Activated CD8-positive, alpha-beta memory T cell treated with anti-CD3 and anti-CD28 coated beads, Interleukin-2, amount 50 U/mL, for 24 hours (primary cell): Measurements from ENCODE around the gene CNTNAP2.

Source experiments
- DNase-seq: peaks from one replicate; pipeline ENCODE4 v3.0.0-alpha.2; 2020; ENCODE audit errors: extremely low read depth

CNTNAP2 gene

GRCh38 chr7:148204639-148205304, 2088.2 kb downstream of the CNTNAP2 start:
- DNase-seq = no peak

GRCh38 chr7:148209643-148210190, 2093.1 kb downstream of the CNTNAP2 start:
- DNase-seq = no peak

- no peak for DNase-seq
These were observed 2094.3 kb downstream of the CNTNAP2 start for GRCh38 chr7:148210804-148211325.

- DNase-seq = no peak
These were observed 2095.1 kb downstream of the CNTNAP2 start for GRCh38 chr7:148211740-148212151.

GRCh38 chr7:148212731-148213130, 2096.1 kb downstream of the CNTNAP2 start:
- DNase-seq = no peak

- DNase-seq = no peak
These were observed 2097.5 kb downstream of the CNTNAP2 start for GRCh38 chr7:148214101-148214500.

- no peak for DNase-seq
These were observed 2102.0 kb downstream of the CNTNAP2 start for GRCh38 chr7:148218603-148219002.

- DNase-seq = no peak
These were observed 2106.1 kb downstream of the CNTNAP2 start for GRCh38 chr7:148222721-148223120.

- DNase-seq = no peak
These were observed 2106.6 kb downstream of the CNTNAP2 start for GRCh38 chr7:148223160-148223559.

GRCh38 chr7:148223738-148224137, 2107.1 kb downstream of the CNTNAP2 start:
- no peak for DNase-seq

- DNase-seq = no peak
These were observed 2113.7 kb downstream of the CNTNAP2 start for GRCh38 chr7:148230296-148230695.

- DNase-seq = no peak
These were observed 2114.3 kb downstream of the CNTNAP2 start for GRCh38 chr7:148230883-148231282.

- no peak for DNase-seq
These were observed 2116.2 kb downstream of the CNTNAP2 start for GRCh38 chr7:148232784-148233183.

GRCh38 chr7:148234715-148235114, 2118.1 kb downstream of the CNTNAP2 start:
- DNase-seq = no peak

GRCh38 chr7:148238761-148239325, 2122.2 kb downstream of the CNTNAP2 start:
- no peak for DNase-seq

GRCh38 chr7:148241700-148242293, 2125.2 kb downstream of the CNTNAP2 start:
- no peak for DNase-seq

- DNase-seq = no peak
These were observed 2125.8 kb downstream of the CNTNAP2 start for GRCh38 chr7:148242294-148242821.

GRCh38 chr7:148245381-148245780, 2128.8 kb downstream of the CNTNAP2 start:
- DNase-seq = no peak

GRCh38 chr7:148253629-148254028, 2137.0 kb downstream of the CNTNAP2 start:
- DNase-seq = no peak

- DNase-seq = no peak
These were observed 2138.7 kb downstream of the CNTNAP2 start for GRCh38 chr7:148255333-148255732.

GRCh38 chr7:148256433-148256832, 2139.8 kb downstream of the CNTNAP2 start:
- no peak for DNase-seq

- DNase-seq = no peak
These were observed 2144.0 kb downstream of the CNTNAP2 start for GRCh38 chr7:148260599-148260998.

GRCh38 chr7:148261523-148261922, 2144.9 kb downstream of the CNTNAP2 start:
- no peak for DNase-seq
